Measurements from ENCODE around the gene TYW1B.
"Not testable (repeated sequence)": the region's sequence is repeated elsewhere in the genome, so short reads cannot be mapped to it uniquely, and the experiment has no call there.

Gene TYW1B

DNA sequence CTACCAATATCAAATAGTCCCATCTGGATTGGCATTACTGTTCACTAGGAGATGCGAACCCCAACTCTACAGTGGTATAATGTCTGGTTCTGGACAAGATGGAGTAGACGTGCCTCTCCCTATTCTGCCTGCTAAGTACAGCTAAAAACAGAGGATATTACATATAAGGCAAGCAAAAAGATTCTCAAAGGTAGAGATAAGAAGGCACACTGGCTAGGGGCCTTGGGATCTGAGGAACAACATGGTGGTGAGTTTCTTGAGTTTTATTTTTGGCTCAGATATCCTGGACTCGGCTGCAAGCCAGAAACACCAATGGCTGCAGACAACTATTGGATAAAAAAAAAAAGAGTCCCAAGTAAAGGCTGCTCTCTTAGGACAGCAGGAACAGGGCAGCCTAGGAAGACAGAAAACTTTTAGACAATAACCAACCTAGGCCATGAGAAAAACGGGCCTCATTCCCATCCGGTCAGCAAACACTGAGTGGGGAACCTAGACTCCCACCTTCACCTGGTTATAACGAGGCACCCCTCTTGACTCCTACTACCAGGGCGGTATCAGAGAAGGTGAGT, 222.1 kb downstream of the TYW1B start:
- peaks cover 59% of the 10 kb centered on the region for H3K36me3 Mint-ChIP-seq
- not testable (repeated sequence) for H3K4me1 Mint-ChIP-seq, H3K27me3 Mint-ChIP-seq, H3K27ac Mint-ChIP-seq, H3K4me3 Mint-ChIP-seq, H3K9me3 Mint-ChIP-seq, ATAC-seq

DNA sequence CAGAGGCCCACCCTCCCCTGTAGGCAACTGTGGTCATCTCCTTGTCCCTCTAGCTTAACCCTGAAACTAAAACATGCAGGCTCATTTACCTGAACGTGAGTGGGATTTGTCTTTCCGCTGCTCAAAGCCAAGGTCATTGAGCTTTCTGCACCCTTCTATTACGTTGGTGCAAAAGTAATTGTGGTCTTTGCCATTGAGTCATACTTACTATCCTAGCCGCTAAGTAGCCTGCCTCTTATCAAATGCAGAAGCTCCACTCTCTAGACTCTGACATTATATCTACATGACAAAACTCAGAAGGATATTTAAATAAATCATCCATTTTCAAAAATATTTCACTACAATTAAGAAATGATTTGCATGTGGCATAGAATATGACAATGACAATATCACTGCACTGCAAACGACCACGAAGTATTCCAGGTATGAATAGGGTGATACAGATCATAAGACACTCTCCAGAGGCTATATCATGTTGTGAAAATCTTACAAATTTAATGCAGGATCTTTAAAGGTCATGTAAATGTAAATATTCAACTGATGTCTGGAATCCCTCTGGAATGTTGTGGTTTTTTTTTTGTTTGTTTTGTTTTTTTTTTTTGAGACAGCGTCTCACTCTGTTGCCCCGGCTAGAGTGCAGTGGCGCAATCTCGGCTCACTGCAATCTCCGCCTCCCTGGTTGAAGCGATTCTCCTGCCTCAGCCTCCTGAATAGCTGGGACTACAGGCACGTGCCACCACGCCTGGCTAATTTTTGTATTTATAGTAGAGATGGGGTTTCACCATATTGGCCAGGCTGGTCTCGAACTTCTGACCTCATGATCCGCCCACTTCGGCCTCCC, 223.0 kb downstream of the TYW1B start:
- not testable (repeated sequence) for H3K27me3 Mint-ChIP-seq, H3K9me3 Mint-ChIP-seq, H3K4me3 Mint-ChIP-seq, H3K27ac Mint-ChIP-seq, ATAC-seq, H3K4me1 Mint-ChIP-seq
- peaks cover 49% of the 10 kb centered on the region for H3K36me3 Mint-ChIP-seq

DNA sequence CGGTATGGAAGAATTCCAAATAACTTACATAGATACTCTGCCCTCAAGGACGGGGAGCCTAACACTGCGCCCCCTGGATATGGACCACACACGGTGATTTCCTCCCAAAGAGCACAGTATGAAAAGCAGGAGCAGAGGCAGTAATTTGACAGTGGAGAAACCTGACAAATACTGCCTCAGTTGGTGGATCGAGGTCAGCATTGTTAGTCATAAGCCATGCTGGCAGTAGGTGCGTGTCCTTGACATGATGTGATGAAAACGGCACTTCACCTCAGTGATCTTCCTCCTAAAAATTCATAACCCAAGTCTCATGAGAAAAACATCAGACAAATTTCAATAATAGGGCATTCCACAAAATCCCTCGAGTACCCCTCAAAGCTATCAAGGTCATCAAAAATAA, 224.5 kb downstream of the TYW1B start:
- not testable (repeated sequence) for ATAC-seq
- H3K36me3 Mint-ChIP-seq: peaks cover 44% of the 10 kb centered on the region

DNA sequence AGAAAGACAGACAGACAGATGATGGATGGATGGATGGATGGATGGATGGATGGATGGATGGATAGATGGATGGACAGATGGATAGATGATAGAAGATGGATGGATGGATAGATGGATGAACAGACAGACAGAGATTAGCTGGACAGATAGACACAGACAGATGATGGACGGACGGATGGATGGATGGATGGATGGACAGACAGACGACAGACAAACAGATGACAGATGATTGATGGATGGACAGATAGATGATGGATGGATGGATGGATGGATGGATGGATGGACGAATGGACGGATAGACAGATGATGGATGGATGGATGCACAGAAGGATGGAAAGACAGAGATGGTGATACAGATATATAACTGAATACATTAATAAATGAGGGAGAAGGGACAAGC, 224.9 kb downstream of the TYW1B start:
- Mint-ChIP-seq H3K4me3 (no peak overlapping the region), H3K27ac (no peak overlapping the region), H3K4me1 (peaks cover 5% of the 10 kb centered on the region), H3K27me3 (no peaks in the 10 kb centered on the region), H3K36me3 (peaks cover 44% of the 10 kb centered on the region), H3K9me3 (peaks cover 5% of the 10 kb centered on the region)
- no peak for ATAC-seq

More for the DNA sequence above, 224.5 kb downstream of the TYW1B start:
- H3K4me1 Mint-ChIP-seq, H3K27ac Mint-ChIP-seq, H3K9me3 Mint-ChIP-seq, H3K4me3 Mint-ChIP-seq, H3K27me3 Mint-ChIP-seq: not testable (repeated sequence)

DNA sequence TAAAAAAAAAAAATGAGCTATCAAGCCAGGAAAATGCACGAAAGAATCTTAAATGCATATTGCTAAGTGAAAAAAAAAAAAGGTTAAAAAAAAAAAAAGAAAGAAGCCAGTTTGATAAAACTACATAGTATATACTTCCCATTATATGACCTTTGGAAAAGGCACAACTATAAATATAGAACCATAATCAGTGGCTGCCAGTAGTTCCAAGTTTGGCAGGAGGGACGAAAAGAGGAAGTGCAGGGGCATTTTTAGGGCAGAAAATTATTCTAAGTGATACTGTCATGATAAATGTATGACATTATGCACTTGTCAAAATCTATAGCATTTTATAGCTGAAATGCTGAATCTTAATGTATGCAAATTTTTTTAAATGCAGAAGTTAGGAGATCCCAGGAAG, 226.3 kb downstream of the TYW1B start:
- H3K27me3 Mint-ChIP-seq, H3K4me1 Mint-ChIP-seq, H3K9me3 Mint-ChIP-seq, H3K4me3 Mint-ChIP-seq, H3K27ac Mint-ChIP-seq, ATAC-seq: not testable (repeated sequence)
- H3K36me3 Mint-ChIP-seq: peaks cover 39% of the 10 kb centered on the region

DNA sequence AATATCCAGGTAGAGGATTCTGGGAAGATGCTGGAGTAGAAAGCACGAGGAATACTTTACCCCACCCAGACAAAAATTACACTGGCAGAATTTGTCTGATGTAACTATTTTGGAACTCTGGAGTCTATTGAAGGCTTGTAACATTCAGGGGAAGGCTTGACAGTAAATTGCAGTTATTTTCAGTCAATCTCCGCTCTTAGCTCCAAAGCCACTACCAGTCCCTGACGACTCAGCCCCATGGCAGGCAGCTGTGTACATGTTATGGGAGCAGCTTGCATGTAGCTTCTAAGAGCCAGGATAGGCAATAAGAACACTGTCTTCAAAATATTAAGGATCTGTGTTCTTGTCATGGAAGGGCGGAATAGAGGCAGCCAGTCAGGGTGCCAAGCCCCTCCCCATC, 238.0 kb downstream of the TYW1B start:
- not testable (repeated sequence) for H3K4me1 Mint-ChIP-seq, H3K27me3 Mint-ChIP-seq, H3K4me3 Mint-ChIP-seq, H3K27ac Mint-ChIP-seq, ATAC-seq
- Mint-ChIP-seq H3K36me3 (peaks cover 59% of the 10 kb centered on the region), H3K9me3 (peaks cover 13% of the 10 kb centered on the region)

DNA sequence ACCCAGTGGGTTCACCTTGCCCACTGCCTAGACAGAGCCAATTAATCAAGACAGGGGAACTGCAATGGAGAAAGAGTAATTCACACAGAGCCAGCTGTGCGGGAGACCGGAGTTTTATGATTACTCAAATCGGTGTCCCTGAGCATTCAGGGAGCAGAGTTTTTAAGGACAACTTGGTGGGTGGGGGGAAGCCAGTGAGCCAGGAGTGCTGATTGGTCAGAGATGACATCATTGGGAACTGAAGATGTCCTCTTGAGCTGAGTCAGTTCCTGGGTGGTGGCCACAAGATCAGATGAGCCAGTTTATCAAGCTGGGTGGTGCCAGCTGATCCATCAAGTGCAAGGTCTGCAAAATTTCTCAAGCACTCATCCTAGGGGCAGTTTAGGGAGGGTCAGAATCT, 240.7 kb downstream of the TYW1B start:
- not testable (repeated sequence) for H3K27ac Mint-ChIP-seq, H3K4me1 Mint-ChIP-seq, H3K4me3 Mint-ChIP-seq, ATAC-seq, H3K27me3 Mint-ChIP-seq
- Mint-ChIP-seq H3K9me3 (peaks cover 17% of the 10 kb centered on the region), H3K36me3 (peaks cover 69% of the 10 kb centered on the region)

DNA sequence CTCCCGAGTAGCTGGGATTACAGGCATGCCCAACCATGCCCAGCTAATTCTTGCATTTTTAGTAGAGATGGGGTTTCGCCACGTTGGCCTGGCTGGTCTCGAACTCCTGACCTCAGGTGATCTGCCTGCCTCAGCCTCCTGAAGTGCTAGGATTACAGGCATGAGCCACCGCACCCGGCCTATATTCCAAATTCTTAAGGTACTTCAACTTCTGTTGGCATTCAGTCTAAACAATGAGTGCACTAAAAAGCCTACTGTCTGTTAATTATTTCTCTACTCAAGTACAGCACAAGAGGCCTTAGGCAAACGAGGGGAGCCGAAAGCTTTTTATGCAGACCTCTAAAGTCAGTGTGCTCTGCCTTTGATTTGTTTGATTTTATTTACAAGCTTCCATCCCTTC, 243.4 kb downstream of the TYW1B start:
- not testable (repeated sequence) for ATAC-seq, H3K4me1 Mint-ChIP-seq, H3K27me3 Mint-ChIP-seq, H3K9me3 Mint-ChIP-seq, H3K27ac Mint-ChIP-seq, H3K4me3 Mint-ChIP-seq
- peaks cover 53% of the 10 kb centered on the region for H3K36me3 Mint-ChIP-seq

DNA sequence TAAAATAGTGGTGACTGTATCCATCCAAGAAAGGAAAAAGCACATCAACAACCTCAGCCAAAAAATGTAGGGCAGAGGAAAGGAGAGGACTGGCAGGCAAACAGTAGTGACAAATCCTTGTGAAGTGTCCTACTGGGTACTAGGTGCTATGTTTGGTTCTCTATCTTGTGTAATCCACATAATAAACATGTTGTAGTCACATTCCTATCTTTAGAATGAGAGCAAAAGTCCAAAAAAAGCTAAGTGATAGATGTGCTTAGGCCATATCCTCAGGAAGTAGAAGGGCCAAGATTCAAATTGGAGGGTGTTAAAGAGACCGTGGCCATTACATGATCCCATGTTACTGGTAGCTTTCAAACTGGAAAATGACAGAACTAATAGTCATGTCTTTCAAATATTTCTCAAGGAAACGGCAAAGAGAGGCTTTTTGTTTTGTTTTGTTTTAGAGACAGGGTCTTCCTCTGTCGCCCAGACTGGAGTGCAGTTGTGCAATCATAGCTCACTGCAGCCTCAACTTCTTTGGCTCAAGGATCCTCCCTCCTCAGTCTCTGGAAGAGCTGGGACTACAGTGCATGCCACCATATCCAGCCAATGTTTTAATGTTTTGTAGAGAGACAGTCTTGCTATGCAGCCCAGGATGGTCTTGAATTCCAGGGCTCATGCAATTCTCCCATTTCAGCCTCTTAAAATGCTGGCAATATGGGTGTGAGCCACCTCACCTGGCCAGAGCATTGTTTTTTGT, 244.2 kb downstream of the TYW1B start:
- not testable (repeated sequence) for H3K4me3 Mint-ChIP-seq, H3K27ac Mint-ChIP-seq, H3K27me3 Mint-ChIP-seq, H3K4me1 Mint-ChIP-seq, ATAC-seq, H3K9me3 Mint-ChIP-seq
- peaks cover 46% of the 10 kb centered on the region for H3K36me3 Mint-ChIP-seq

DNA sequence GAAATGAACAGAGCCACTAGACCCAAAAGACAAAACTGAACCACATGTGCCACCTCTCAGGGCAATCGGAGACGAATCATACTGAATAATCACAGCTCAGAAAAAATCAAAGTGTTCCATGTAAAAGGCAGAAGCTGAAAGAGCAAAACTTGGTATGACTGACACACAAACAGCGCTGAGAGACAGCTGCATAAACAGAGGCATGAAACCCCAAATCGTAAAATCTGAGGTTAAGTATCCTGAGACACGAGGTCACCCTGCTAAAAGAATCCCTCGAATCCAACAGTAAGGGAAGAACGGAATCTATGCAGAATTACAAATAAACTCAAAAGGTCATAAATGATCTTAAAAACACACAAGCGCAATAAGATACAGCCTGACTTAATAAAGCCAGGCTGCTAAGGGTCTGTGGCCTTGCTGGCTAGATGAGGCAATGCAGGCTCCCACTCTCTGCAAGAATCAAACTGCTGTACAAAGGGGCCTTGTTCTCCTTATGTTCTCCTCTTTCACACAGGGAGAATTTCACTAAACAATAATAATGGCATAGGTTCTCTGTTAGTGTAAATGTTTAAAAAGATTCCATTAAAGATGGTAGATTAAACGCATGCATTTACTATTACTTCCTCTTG, 247.7 kb downstream of the TYW1B start:
- H3K9me3 Mint-ChIP-seq, H3K4me1 Mint-ChIP-seq, ATAC-seq, H3K4me3 Mint-ChIP-seq, H3K27ac Mint-ChIP-seq, H3K27me3 Mint-ChIP-seq: not testable (repeated sequence)
- H3K36me3 Mint-ChIP-seq: peaks cover 47% of the 10 kb centered on the region

DNA sequence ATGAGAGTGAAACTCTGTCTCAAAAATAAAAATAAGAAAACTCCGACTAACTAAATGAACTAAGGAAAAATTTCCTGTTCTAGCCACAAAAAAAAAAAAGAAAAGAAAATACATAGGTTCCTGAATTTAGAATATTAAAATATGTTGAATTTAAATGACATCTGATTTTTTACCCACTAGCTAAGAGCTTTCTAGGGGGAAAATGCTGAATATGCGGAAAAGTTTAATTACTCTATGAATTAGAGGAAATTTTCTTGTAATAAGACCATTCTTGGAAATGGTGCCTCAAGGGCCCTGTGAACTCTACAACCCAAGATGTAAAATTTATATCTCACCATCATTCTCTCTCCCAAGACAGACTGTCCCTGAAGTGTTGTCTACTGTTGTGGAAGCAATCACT, 250.9 kb downstream of the TYW1B start:
- Mint-ChIP-seq H3K4me1 (no peaks in the 10 kb centered on the region), H3K36me3 (peaks cover 36% of the 10 kb centered on the region)

DNA sequence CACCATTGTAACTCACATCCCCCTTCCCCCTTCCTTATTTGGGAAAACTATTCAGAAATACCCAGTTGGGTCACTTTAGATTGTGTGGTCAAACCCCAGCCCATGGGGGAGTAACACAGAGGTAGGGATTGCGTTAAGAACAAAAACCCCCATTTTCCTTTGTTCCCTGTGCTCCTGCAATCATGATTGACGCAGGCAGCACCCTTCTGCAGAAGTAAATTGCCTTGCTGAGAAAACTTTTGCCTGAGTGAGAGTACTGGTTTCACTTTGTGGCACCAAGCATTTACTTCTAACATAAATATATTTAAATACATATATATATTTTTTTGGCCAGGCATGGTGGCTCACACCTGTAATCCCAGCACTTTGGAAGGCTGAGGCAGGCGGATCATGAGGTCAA, 266.0 kb downstream of the TYW1B start:
- not testable (repeated sequence) for H3K4me1 Mint-ChIP-seq, H3K27ac Mint-ChIP-seq, H3K36me3 Mint-ChIP-seq, H3K4me3 Mint-ChIP-seq, ATAC-seq, H3K27me3 Mint-ChIP-seq
- H3K9me3 Mint-ChIP-seq: peaks cover 14% of the 10 kb centered on the region

More for the DNA sequence above, 250.9 kb downstream of the TYW1B start:
- no peaks in the 10 kb centered on the region for H3K27me3 Mint-ChIP-seq
- H3K9me3 Mint-ChIP-seq: no peaks in the 10 kb centered on the region
- H3K4me3 Mint-ChIP-seq: no peak overlapping the region
- H3K27ac Mint-ChIP-seq: no peak overlapping the region
- no peak for ATAC-seq

DNA sequence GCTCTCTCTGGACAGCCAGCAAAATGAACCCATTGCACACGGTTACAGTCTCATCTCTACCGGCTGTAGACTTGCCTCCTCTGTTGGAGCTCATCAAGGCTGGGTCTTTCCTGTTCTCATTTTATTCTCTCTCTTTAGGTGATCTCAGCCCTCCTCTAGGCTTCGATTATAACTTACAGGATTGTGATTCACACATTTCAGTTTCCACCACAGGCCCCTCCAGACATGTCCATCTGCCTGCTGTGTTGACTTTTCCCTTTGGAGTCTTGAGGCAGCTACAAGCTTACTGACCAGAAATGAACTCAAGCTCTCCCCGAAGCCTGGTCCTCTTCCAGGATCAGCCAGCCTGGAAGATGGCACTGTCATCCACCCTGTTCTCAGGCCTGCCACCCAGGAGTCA, 268.5 kb downstream of the TYW1B start:
- not testable (repeated sequence) for H3K27me3 Mint-ChIP-seq, H3K4me3 Mint-ChIP-seq, H3K9me3 Mint-ChIP-seq, H3K4me1 Mint-ChIP-seq, ATAC-seq, H3K36me3 Mint-ChIP-seq, H3K27ac Mint-ChIP-seq

DNA sequence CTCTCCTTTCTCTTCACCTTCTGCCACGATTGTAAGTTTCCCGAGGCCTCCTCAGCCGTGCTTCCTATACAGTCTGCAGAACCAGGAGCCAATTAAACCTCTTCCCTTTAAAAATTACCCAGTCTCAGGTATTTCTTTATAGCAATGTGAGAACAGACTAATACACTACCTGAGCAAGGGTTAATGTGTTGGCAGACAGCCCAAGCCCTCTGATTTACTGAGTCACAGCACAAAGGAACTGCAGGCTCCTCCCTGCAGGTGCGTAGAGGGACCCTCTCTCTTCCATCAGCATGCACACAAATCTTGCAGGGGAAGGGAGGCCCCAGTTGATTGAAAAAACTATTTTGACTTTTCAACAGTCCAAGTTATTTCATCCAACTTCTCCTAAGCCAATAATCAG, 271.3 kb downstream of the TYW1B start:
- not testable (repeated sequence) for H3K27me3 Mint-ChIP-seq, H3K4me1 Mint-ChIP-seq, H3K27ac Mint-ChIP-seq, H3K36me3 Mint-ChIP-seq, ATAC-seq, H3K4me3 Mint-ChIP-seq, H3K9me3 Mint-ChIP-seq

DNA sequence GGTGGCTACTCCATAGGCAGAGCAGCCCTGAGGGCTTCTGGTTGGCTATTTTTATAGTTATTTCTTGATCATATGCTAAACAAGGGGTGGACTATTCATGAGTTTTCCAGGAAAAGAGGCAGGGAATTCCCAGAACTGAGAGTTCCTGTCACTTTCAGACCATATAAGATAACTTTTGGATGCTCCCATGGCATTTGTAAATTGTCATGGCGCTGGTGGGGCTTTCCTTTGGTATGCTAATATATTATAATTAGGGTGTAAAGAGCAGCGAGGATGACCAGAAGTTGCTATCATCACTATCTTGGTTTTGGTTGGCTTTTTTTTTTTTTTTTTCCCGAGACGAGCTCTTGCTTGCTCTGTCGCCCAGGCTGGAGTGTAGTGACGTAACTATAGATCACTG, 272.8 kb downstream of the TYW1B start:
- not testable (repeated sequence) for H3K9me3 Mint-ChIP-seq, H3K36me3 Mint-ChIP-seq

More for the DNA sequence above, 272.8 kb downstream of the TYW1B start:
- H3K4me3 Mint-ChIP-seq, H3K27ac Mint-ChIP-seq, H3K27me3 Mint-ChIP-seq, H3K4me1 Mint-ChIP-seq, ATAC-seq: not testable (repeated sequence)
